HG03378 (cell line): ENCODE measurements around the gene TMEM212.
"Not testable (repeated sequence)": the region's sequence is repeated elsewhere in the genome, so short reads cannot be mapped to it uniquely, and the experiment has no call there.

ENCODE experiments used
- ATAC-seq: cut with Tn5 transposase; IDR thresholded peaks from one replicate; pipeline ENCODE4 v1.9.1; 2021; ENCODE audit warnings: mild to moderate bottlenecking, moderate library complexity; ENCODE audit not compliant: unreplicated experiment

Gene TMEM212

GRCh38 chr3:171851660-171852058 is 8.5 kb downstream of the TMEM212 start:
- ATAC-seq = no peak

- no peak for ATAC-seq
Observed at GRCh38 chr3:171854649-171855305, 11.6 kb downstream of the TMEM212 start.

DNA sequence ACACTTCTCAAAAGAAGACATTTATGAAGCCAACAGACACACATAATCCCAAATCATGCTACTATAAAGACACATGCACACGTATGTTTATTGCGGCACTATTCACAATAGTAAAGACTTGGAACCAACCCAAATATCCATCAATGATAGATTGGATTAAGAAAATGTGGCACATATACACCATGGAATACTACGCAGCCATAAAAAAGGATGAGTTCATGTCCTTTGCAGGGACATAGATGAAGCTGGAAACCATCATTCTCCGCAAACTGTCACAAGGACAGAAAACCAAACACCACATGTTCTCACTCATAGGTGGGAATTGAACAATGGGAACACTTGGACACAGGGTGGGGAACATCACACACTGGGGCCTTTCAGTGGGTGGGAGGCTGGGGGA is 15.6 kb downstream of the TMEM212 start:
- not testable (repeated sequence) for ATAC-seq

DNA sequence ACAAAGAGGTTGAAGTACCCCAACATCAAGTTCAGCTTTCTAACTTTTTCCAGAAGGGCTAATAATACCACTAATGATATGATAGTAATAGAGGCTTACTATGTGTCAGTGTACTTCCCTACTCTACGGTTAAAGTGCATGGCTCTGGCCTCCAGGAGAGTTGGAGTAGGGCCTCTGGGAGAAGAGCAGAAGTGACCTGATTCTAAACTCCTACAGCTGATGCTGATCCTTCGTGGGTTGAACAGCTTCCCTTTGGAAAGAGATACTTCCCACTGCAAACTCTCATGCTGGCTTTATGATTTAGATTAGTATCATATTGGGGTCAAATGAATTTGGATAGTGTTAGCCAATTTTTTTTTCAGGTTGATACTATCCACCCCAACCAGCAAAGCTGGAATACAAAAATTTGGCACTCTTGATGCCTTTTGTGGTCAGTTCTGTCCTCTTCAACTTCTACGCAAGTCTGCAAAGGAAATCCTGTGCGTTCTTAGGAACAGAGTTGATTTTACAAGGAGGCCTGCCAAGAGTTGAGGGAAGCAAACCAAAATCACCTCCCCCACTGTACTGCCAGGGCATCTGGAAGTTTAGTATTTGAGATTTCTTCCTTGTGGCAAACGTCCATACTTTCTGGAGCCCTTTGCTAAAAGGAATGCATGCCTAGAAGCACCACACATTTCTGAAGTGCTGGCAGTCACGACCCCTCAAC is 17.8 kb downstream of the TMEM212 start:
- no peak for ATAC-seq

DNA sequence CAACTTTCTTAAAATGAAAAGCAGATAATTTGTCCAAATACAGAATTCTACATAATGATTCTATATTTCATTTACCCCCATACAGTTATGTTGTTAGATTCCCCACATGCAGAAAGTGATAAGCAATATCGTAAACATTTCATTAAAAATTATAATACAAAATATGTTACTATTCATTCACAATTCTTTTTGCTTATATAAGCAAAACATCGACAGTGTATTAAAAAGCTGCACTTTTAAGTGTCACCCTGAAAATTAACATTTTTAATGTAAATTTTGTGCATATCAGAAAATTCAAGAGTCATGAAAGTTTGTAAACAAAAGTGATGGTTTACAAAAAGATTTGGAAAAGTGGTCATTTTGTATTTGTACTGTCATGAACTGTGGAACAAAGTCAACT is 19.2 kb downstream of the TMEM212 start:
- ATAC-seq = no peak

GRCh38 chr3:171862993-171863521 is 19.9 kb downstream of the TMEM212 start:
- ATAC-seq = no peak

DNA sequence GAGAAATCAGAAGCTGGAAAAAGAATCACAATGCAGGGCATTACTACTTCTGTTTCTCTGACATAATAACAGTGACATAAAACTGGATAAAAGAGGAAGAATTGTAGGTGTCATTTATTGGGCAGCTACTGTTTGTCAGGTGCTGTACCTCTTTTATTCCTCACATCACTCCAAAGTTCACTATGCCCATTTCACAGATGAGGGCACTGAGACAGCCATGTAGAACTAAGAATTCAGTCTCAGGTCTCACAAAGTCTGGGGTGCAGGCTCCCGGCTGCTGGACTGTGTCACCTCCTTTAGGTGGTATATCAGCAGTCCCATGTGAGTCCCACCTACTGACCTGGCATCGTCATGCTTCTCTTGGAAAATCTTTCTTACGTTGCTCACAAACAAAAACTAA is 20.8 kb downstream of the TMEM212 start:
- no peak for ATAC-seq

DNA sequence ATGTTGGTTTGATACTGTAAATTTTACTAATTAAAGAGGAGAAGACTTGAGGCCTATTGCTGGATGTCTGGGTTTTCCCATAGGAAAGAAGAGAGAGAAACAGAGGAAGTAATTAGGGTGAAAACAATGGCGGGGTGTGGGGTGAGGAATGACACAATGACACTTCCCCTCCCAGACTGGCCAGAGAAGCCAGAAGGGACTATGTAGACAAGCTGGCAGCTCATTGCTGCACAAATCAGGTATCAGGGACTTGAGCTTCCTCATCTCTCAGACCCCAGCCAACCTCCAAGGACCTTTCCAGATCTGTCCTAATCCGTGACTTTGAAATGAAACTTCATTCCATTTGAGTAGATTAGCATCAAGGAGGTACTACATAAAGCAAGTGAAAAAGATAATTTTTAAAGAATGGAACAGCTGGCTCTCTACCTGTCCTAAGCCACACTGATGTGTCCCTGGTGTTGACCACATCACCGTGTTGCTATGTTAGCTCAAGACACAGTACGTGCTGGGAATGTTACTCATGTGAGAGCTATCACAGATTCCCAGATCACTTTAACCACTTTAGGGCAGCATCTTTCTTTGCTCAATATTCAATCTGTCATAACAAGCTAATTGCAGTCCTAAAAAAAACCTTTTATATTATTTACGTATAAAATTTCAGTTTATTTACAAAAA is 22.2 kb downstream of the TMEM212 start:
- no peak for ATAC-seq

- ATAC-seq = no peak
Observed at GRCh38 chr3:171867981-171868380, 24.8 kb downstream of the TMEM212 start.

DNA sequence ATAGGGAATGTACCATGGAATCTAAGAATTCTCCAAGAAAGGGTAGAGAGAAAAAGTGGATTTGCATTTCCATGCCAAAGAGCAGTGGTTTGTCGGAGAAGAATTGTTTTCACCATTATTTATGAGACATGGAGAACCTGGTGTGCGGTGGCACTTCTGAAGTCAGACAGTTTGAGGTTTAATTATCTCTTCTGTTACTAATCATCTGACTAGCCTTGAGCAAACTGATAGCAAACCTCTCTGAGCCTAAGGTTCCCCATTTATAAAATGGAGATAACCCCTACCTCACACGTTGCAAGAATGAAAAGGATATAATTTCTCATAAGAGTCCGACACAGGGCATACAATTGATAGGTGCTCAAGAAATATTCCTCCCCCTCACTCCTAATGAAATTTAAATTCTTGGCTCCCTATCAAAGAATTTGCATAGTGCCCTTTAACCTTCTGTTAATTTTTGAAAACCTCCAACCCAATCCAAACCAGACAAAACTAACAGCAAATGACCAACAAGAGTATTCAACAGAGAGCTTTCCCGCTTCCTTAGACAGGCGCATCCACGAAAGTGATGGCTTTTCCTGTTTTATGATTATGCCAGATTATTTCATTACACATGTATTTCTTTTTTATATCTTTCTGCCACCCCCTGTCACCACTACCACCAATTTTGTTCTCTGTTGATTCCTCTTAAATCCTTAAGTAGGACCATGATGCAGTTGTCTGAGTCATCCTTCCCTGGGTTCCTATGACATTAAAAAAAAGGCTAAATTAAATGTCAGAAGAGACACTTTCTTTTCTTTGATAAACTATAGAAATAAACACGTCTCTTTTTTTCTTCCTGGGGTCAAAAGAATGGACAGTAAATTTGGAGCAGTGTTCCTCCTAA is 28.5 kb downstream of the TMEM212 start:
- ATAC-seq = no peak

DNA sequence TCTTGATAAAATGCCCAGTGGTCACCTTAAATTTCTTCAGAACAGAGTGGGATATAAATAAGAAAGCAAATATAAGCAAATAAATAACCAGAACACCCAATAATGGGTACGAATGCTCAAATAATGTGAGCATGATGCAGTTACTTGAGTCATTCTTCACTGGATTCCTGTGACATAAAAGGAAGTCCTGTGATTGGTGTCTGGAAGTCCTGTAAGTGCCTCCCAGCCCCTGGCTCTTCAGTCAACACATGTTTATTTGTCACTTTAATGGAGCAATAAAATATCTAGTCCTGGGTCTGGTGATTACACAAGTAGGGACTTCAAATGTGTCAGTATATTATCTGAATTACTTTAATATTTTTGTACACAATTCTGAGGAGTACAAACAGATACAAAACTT is 30.4 kb downstream of the TMEM212 start:
- no peak for ATAC-seq

- ATAC-seq = no peak
Observed at GRCh38 chr3:171874251-171874681, 31.1 kb downstream of the TMEM212 start.

- no peak for ATAC-seq
Observed at GRCh38 chr3:171874879-171875278, 31.7 kb downstream of the TMEM212 start.

- ATAC-seq = no peak
Observed at GRCh38 chr3:171875923-171876412, 32.8 kb downstream of the TMEM212 start.

DNA sequence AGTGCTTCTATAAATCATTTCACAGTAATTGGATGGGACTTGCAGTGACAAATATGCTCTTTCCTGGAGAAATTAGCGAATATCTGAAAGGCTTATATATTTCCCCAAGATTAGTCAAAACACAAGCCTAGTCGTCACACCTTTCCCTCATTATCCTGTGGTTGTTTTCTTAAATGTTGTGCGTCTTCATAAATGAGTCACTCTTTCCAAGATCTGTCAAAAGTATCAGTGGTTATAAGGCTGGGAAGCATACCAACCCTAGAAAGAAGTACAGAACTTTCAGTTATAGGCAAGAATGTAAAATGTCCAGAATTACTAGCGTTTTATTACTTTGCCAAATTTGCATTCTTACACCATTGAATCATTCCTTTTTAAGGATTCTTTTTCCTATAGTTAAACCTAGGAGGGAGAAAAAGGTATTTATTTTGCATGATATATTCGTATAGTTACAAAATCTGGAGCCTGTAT is 33.6 kb downstream of the TMEM212 start:
- ATAC-seq = no peak

- ATAC-seq = no peak
Observed at GRCh38 chr3:171878461-171879225, 35.5 kb downstream of the TMEM212 start.

DNA sequence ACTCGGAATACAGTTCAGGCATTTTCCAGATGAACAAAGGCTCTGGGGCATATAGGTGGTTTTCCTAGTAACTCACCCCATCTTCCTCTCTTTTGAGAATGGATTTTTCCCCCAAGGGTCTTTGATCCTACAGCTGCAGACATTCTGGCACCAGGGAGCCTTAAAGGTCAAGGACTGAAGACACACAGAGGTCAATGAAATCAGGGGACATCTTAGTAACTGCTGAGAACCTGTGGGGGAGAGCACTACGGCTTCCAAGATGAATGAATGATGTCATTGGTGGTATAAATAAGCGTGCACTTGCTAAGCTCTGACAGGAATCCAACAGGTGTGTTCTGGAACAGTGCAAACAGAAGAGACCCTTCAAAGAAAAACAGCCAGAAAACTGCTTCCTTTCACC is 36.3 kb downstream of the TMEM212 start:
- no peak for ATAC-seq

GRCh38 chr3:171880101-171880870 is 37.1 kb downstream of the TMEM212 start:
- ATAC-seq = no peak

DNA sequence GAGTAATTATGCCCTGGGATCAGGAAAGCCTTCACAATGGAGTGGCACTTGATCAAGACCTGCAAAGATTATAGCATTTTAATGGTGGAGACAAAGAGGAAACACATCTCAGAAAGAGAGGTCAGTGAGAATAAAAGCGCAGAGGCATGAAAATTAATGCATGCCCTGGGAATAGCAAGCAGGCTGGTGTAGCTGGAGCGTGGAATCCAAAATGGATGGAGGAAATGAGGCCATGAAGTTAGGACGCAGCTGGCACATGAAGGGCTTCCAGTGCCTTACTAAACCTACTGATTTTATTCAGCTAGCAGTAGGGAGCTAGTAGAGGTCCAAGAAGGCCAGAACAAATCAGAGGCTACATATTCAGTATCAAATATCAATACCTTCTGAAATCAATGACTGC is 38.1 kb downstream of the TMEM212 start:
- no peak for ATAC-seq
